ENCODE measurements around the gene AGBL4. TPM values are rescaled to one million over a fixed set of nuclear protein-coding genes. Genes with fewer than 3 reads are reported as not detected.

The AGBL4 gene
- total RNA-seq, 2 donors from 2014 or later = not detected

DNA sequence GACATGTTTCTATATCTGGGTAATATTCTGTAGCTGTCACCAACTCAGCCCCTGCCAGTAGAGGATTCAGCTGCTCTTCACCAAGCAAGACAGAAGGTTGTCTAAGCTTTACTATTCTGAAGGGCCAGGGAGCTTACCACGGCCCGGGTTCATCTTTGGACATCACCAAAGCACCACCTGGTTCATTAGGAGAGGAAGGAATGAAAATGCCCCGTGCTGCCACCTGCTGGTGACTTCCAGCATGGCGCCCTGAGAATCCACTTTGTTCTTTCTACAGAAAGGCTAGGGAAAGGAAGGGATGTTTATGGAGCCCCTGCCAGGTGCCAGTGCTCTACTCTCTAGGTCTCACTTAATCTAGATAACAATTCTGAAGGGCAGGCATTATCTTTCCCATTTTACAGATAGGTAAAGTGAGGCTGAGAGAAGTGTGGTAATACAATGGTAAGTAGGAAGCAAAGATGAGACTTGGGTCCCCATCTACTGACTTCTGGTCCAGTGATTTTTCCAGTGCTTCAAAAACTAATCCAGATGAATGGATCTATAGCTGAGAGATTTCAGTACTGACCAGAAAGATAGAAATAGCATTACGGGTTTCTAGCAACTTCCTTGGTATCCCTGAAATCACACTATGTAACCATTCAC, 1326.6 kb downstream of the AGBL4 start:
- no peak overlapping the region for H3K4me3 ChIP-seq
- no peak overlapping the region for H3K27ac ChIP-seq
- TF ChIP-seq, protein P1, sequence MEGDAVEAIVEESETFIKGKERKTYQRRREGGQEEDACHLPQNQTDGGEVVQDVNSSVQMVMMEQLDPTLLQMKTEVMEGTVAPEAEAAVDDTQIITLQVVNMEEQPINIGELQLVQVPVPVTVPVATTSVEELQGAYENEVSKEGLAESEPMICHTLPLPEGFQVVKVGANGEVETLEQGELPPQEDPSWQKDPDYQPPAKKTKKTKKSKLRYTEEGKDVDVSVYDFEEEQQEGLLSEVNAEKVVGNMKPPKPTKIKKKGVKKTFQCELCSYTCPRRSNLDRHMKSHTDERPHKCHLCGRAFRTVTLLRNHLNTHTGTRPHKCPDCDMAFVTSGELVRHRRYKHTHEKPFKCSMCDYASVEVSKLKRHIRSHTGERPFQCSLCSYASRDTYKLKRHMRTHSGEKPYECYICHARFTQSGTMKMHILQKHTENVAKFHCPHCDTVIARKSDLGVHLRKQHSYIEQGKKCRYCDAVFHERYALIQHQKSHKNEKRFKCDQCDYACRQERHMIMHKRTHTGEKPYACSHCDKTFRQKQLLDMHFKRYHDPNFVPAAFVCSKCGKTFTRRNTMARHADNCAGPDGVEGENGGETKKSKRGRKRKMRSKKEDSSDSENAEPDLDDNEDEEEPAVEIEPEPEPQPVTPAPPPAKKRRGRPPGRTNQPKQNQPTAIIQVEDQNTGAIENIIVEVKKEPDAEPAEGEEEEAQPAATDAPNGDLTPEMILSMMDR (IDR thresholded peaks at IDR 0.05) = peak; percentile 90
- H3K9me3 ChIP-seq = no peaks in the 10 kb centered on the region
- ATAC-seq (ENCODE audit: insufficient number of reproducible peaks, low FRiP score, low read depth) (no peak), DNase-seq (ENCODE audit: low spot score) (no peak)
- no peaks in the 10 kb centered on the region for H3K27me3 ChIP-seq (replicated peaks; ENCODE audit: insufficient read depth)
- H3K4me1 ChIP-seq (ENCODE audit: control insufficient read depth in 1 of 2, low read depth in 2 of 2) = no peaks in the 10 kb centered on the region
- no peaks in the 10 kb centered on the region for H3K36me3 ChIP-seq

- Histone ChIP-seq H3K27ac (no peak overlapping the region), H3K36me3 (no peaks in the 10 kb centered on the region), H3K27me3 (replicated peaks; ENCODE audit: insufficient read depth) (no peaks in the 10 kb centered on the region), H3K4me3 (no peak overlapping the region), H3K9me3 (no peaks in the 10 kb centered on the region), H3K4me1 (ENCODE audit: control insufficient read depth in 1 of 2, low read depth in 2 of 2) (no peaks in the 10 kb centered on the region)
- TF ChIP-seq, protein P1 (IDR thresholded peaks at IDR 0.05) = no peak
- no peak for DNase-seq (ENCODE audit: low spot score)
- no peak for ATAC-seq (ENCODE audit: insufficient number of reproducible peaks, low FRiP score, low read depth)
Observed at GRCh38 chr1:48695161-48695560, 1328.6 kb downstream of the AGBL4 start.

DNA sequence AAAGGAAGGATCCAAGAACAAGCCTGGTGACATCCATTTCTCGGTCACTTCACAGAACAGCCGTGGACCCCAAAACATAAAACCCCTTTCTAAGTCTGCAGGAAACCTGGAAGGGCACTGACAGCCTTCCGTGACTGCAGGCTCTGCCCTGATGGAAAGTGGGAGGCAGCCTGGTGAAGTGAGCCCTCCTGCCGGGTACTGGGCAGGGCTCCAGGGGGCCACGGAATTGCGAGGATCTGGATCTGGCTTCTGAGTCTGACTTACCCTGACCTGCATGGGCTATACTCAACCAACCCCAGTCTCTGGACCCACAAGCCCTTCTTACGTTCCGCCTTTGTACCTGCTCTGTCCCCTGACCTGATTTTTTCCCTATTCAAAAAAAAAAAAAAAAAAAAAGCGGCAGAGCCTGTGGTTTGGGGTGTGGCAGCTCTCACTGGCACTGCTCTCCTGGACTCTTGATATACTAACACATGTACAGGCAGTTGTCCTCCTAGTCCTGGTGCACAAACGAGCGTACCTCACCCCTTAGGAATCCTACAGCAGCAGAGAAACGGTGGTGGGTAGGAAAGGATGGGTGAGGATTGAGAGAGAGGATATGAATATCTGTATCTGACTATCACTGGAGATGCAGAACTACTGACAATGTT, 1330.0 kb downstream of the AGBL4 start:
- ATAC-seq (ENCODE audit: insufficient number of reproducible peaks, low FRiP score, low read depth) = no peak

DNA sequence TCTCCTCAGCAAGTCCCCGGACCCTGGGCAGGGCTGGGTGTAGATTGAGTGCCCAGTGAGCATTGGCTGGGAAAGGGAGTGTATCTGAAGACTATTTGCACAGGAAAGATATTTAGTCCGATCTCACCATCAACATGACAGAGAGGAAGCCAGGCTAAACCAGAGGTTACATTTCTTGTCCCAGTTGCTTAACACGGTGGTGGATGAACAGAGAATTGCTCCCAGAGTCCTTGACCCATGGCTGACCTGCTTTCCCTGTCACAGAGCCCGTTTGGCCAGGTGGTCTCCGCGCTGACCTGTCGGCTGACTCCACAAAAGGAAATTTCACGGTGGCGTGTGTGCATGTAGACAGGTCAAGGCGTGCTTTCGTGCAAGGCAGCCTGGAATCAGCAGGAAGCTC, 1330.6 kb downstream of the AGBL4 start:
- no peak overlapping the region for H3K27ac ChIP-seq
- DNase-seq (ENCODE audit: low spot score) = no peak
- TF ChIP-seq, protein P1 (IDR thresholded peaks at IDR 0.05) = no peak
- no peak for ATAC-seq (ENCODE audit: insufficient number of reproducible peaks, low FRiP score, low read depth)
- H3K36me3 ChIP-seq = no peaks in the 10 kb centered on the region
- no peak overlapping the region for H3K4me3 ChIP-seq
- no peaks in the 10 kb centered on the region for H3K9me3 ChIP-seq
- H3K27me3 ChIP-seq (replicated peaks; ENCODE audit: insufficient read depth) = no peaks in the 10 kb centered on the region
- no peaks in the 10 kb centered on the region for H3K4me1 ChIP-seq (ENCODE audit: control insufficient read depth in 1 of 2, low read depth in 2 of 2)

More for the DNA sequence above, 1330.0 kb downstream of the AGBL4 start:
- H3K9me3 ChIP-seq = no peaks in the 10 kb centered on the region
- H3K27ac ChIP-seq = no peak overlapping the region
- H3K4me1 ChIP-seq (ENCODE audit: control insufficient read depth in 1 of 2, low read depth in 2 of 2) = no peaks in the 10 kb centered on the region
- H3K27me3 ChIP-seq (replicated peaks; ENCODE audit: insufficient read depth) = no peaks in the 10 kb centered on the region
- DNase-seq (ENCODE audit: low spot score) = no peak
- no peak overlapping the region for H3K4me3 ChIP-seq
- H3K36me3 ChIP-seq = no peaks in the 10 kb centered on the region
- TF ChIP-seq, protein P1 (IDR thresholded peaks at IDR 0.05) = no peak

DNA sequence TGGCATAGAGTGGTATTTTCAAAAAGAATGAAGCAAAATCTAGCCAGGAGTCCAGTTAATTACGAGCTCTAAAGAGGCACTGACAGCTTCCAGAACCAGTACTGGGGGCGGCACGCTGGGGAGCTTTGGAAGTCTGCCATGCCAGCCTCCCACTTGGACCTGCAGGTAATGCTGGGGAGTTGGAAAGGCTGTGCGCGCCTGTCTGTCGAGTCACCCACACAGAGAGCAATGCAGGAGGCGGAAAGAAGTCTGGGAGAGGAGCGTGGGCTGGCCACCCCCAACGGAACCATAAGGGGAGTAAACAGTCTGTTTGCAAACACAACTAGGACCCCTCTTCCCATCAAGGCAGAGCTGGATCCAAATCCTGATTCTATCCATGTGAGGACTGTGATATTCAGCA, 1331.5 kb downstream of the AGBL4 start:
- H3K27ac ChIP-seq = no peak overlapping the region
- TF ChIP-seq, protein P1 (IDR thresholded peaks at IDR 0.05) = no peak
- no peaks in the 10 kb centered on the region for H3K4me1 ChIP-seq (ENCODE audit: control insufficient read depth in 1 of 2, low read depth in 2 of 2)
- no peak for ATAC-seq (ENCODE audit: insufficient number of reproducible peaks, low FRiP score, low read depth)
- no peaks in the 10 kb centered on the region for H3K9me3 ChIP-seq
- DNase-seq (ENCODE audit: low spot score) = no peak
- no peaks in the 10 kb centered on the region for H3K27me3 ChIP-seq (replicated peaks; ENCODE audit: insufficient read depth)
- H3K36me3 ChIP-seq = no peaks in the 10 kb centered on the region
- H3K4me3 ChIP-seq = no peak overlapping the region
